PFSK-1 (cell line): ENCODE data around the gene NRAP.

Experiments
- FOXP2 ChIP-seq: optimal IDR thresholded peaks from 2 replicates; pipeline ENCODE3; 2011; ENCODE audit warnings: borderline replicate concordance, control low read depth, inconsistent platforms; ENCODE audit not compliant: insufficient read depth; ENCODE audit errors: extremely low read length, extremely low read depth
- POLR2AphosphoS5 ChIP-seq: IDR thresholded peaks from 2 replicates; pipeline ENCODE4 v1.6.1; 2012; ENCODE audit warnings: low read depth, mild to moderate bottlenecking, control low read depth, low read length, moderate library complexity
- REST ChIP-seq, 2 experiments: IDR thresholded peaks; 2 replicates each; pipeline versions ENCODE4 v1.6.1 to v1.8.0; 2011 to 2012; ENCODE audit warnings: low read depth in 2 of 2, low read length in 2 of 2, control low read depth in 1 of 2, inconsistent platforms in 1 of 2, mild to moderate bottlenecking in 1 of 2, moderate library complexity in 1 of 2; ENCODE audit not compliant: insufficient read depth in 1 of 2
- SIN3A ChIP-seq: IDR thresholded peaks from 2 replicates; pipeline ENCODE4 v1.6.1; 2012; ENCODE audit warnings: mild to moderate bottlenecking, low read length, moderate library complexity, borderline replicate concordance; ENCODE audit not compliant: insufficient read depth
- TAF1 ChIP-seq: IDR thresholded peaks from 2 replicates; pipeline ENCODE4 v1.6.1; 2012; ENCODE audit warnings: low read length, control low read depth, borderline replicate concordance; ENCODE audit not compliant: insufficient read depth

- TF ChIP-seq TAF1 (no peak), POLR2AphosphoS5 (no peak), SIN3A (no peak), REST (IDR thresholded peaks at IDR 0.05; ENCODE audit: insufficient read depth in 1 of 2, low read depth in 2 of 2, low read length in 2 of 2) (no peak), FOXP2 (no peak)
Measured at GRCh38 chr10:113609704-113610108, 54.1 kb downstream of the NRAP start.
